Measurements from ENCODE around the gene LRRK2. TPM values are rescaled to one million over a fixed set of nuclear protein-coding genes. Genes with fewer than 3 reads are reported as not detected.

Gene LRRK2
- total RNA-seq, 4 donors from 2014 or later: 3.6 to 20.8 (median 11.1) TPM

- Histone ChIP-seq H3K27ac (no peak overlapping the region), H3K4me3 (no peak overlapping the region), H3K36me3 (no peaks in the 10 kb centered on the region), H3K9me3 (no peaks in the 10 kb centered on the region), H3K27me3 (no peaks in the 10 kb centered on the region), H3K4me1 (no peaks in the 10 kb centered on the region)
- DNase-seq (ENCODE audit: low spot score in 2 of 2): no peak
- WGBS: 78% methylated on average over 2 of the region's 2 CpGs
- TF ChIP-seq POLR2A (IDR thresholded peaks at IDR 0.05) (no peak), EP300 (IDR thresholded peaks at IDR 0.05) (no peak), POLR2AphosphoS5 (IDR thresholded peaks at IDR 0.05) (no peak), CTCF (IDR thresholded peaks at IDR 0.05) (no peak)
Observed at GRCh38 chr12:40342010-40342409, 117.2 kb downstream of the LRRK2 start.

- no peak for DNase-seq (ENCODE audit: low spot score in 2 of 2)
- Histone ChIP-seq H3K27me3 (no peaks in the 10 kb centered on the region), H3K36me3 (no peaks in the 10 kb centered on the region), H3K4me1 (no peaks in the 10 kb centered on the region), H3K27ac (no peak overlapping the region), H3K4me3 (no peak overlapping the region), H3K9me3 (no peaks in the 10 kb centered on the region)
- no peak for TF ChIP-seq POLR2A (IDR thresholded peaks at IDR 0.05)
- no peak for TF ChIP-seq CTCF (IDR thresholded peaks at IDR 0.05)
- no peak for TF ChIP-seq EP300 (IDR thresholded peaks at IDR 0.05)
- no peak for TF ChIP-seq POLR2AphosphoS5 (IDR thresholded peaks at IDR 0.05)
- 44% methylated on average over 4 of the region's 4 CpGs for WGBS
Observed at GRCh38 chr12:40343124-40343523, 118.3 kb downstream of the LRRK2 start.

- H3K9me3 ChIP-seq: no peaks in the 10 kb centered on the region
- H3K4me3 ChIP-seq: no peak overlapping the region
- 54% methylated on average over 1 of the region's 1 CpG for WGBS
- no peaks in the 10 kb centered on the region for H3K36me3 ChIP-seq
- DNase-seq (ENCODE audit: low spot score in 2 of 2): no peak
- no peaks in the 10 kb centered on the region for H3K4me1 ChIP-seq
- H3K27me3 ChIP-seq: no peaks in the 10 kb centered on the region
- H3K27ac ChIP-seq: no peak overlapping the region
- no peak for TF ChIP-seq POLR2A (IDR thresholded peaks at IDR 0.05)
- no peak for TF ChIP-seq EP300 (IDR thresholded peaks at IDR 0.05)
- TF ChIP-seq CTCF (IDR thresholded peaks at IDR 0.05): no peak
- TF ChIP-seq POLR2AphosphoS5 (IDR thresholded peaks at IDR 0.05): no peak
Observed at GRCh38 chr12:40344312-40344711, 119.5 kb downstream of the LRRK2 start.

- WGBS: 79% methylated on average over 1 of the region's 1 CpG
- no peak for TF ChIP-seq POLR2A (IDR thresholded peaks at IDR 0.05)
- TF ChIP-seq CTCF (IDR thresholded peaks at IDR 0.05): no peak
- no peak for TF ChIP-seq POLR2AphosphoS5 (IDR thresholded peaks at IDR 0.05)
- TF ChIP-seq EP300 (IDR thresholded peaks at IDR 0.05): no peak
- no peaks in the 10 kb centered on the region for H3K9me3 ChIP-seq
- H3K27ac ChIP-seq: no peak overlapping the region
- H3K4me3 ChIP-seq: no peak overlapping the region
- H3K4me1 ChIP-seq: no peaks in the 10 kb centered on the region
- no peaks in the 10 kb centered on the region for H3K27me3 ChIP-seq
- no peak for DNase-seq (ENCODE audit: low spot score in 2 of 2)
- H3K36me3 ChIP-seq: peaks cover 19% of the 10 kb centered on the region
Observed at GRCh38 chr12:40351976-40352375, 127.2 kb downstream of the LRRK2 start.

GRCh38 chr12:40375076-40375475 lies 150.3 kb downstream of the LRRK2 start:
- no peak for DNase-seq (ENCODE audit: low spot score in 2 of 2)
- H3K27ac ChIP-seq: no peak overlapping the region
- no peaks in the 10 kb centered on the region for H3K27me3 ChIP-seq
- 78% methylated on average over 6 of the region's 6 CpGs for WGBS
- H3K4me1 ChIP-seq: no peaks in the 10 kb centered on the region
- H3K9me3 ChIP-seq: no peaks in the 10 kb centered on the region
- H3K36me3 ChIP-seq: no peaks in the 10 kb centered on the region
- TF ChIP-seq POLR2A (IDR thresholded peaks at IDR 0.05) (no peak), CTCF (IDR thresholded peaks at IDR 0.05) (no peak), POLR2AphosphoS5 (IDR thresholded peaks at IDR 0.05) (no peak), EP300 (IDR thresholded peaks at IDR 0.05) (no peak)
- H3K4me3 ChIP-seq: no peak overlapping the region

Data from suprapubic skin (tissue), 4 donors.